Omental fat pad (tissue), 4 donors: ENCODE results near the gene RMDN3. TPM values are rescaled to one million over a fixed set of nuclear protein-coding genes. Genes with fewer than 3 reads are reported as not detected.

ENCODE experiments used
- ATAC-seq: fragments of 150-250 bp; one replicate; pipeline ENCODE4 v1.9.1; 2016; ENCODE audit warnings: mild to moderate bottlenecking, moderate library complexity; ENCODE audit not compliant: low FRiP score
- DNase-seq: peaks from one replicate; pipeline ENCODE4 v3.0.0-alpha.2; 2019; ENCODE audit warnings: low spot score
- CTCF ChIP-seq, 3 donors: fragments of 450-650 bp; IDR thresholded peaks; one replicate each; pipeline ENCODE4 v1.5.1; 2016 to 2017; ENCODE audit warnings: antibody characterized with exemption in 3 of 3, mild to moderate bottlenecking in 3 of 3, moderate library complexity in 2 of 3
- total RNA-seq, 4 donors: library from RNA; depleted of rRNA; stranded (reverse); fragments of >200 nt; gene quantifications; one replicate each; pipeline ENCODE4 v1.1.0, GENCODE V29; 2016

Gene RMDN3
- 10 to 100 TPM; 32.8 to 50.8 (median 43.7) TPM for total RNA-seq

GRCh38 chr15:40754883-40755811, at the start of gene RMDN3:
RMDN3 (minus strand) TSS chr15:40755254; CDS start chr15:40754783, 471 bp downstream.
- no peak for TF ChIP-seq CTCF (IDR thresholded peaks at IDR 0.05)
- DNase-seq: peak; percentile 78
- peak; percentile 98 for ATAC-seq

- no peak for TF ChIP-seq CTCF (IDR thresholded peaks at IDR 0.05)
- no peak for ATAC-seq
- DNase-seq: no peak
These were observed 48.6 kb upstream of the RMDN3 start for GRCh38 chr15:40803688-40804087.

- no peak for ATAC-seq
These were observed 48.0 kb upstream of the RMDN3 start for GRCh38 chr15:40803076-40803475.

GRCh38 chr15:40799523-40799922, 44.5 kb upstream of the RMDN3 start:
- ATAC-seq: no peak
- no peak for DNase-seq
- TF ChIP-seq CTCF (IDR thresholded peaks at IDR 0.05): no peak

More at GRCh38 chr15:40803076-40803475, 48.0 kb upstream of the RMDN3 start:
- DNase-seq: no peak
- no peak for TF ChIP-seq CTCF (IDR thresholded peaks at IDR 0.05)

- ATAC-seq: no peak
- no peak for TF ChIP-seq CTCF (IDR thresholded peaks at IDR 0.05)
- no peak for DNase-seq
These were observed 41.5 kb upstream of the RMDN3 start for GRCh38 chr15:40796512-40796911.

- ATAC-seq: no peak
- no peak for DNase-seq
- no peak for TF ChIP-seq CTCF (IDR thresholded peaks at IDR 0.05)
These were observed 41.0 kb upstream of the RMDN3 start for GRCh38 chr15:40796041-40796440.
